Measurements from ENCODE around the gene RAC3.

The RAC3 gene

DNA sequence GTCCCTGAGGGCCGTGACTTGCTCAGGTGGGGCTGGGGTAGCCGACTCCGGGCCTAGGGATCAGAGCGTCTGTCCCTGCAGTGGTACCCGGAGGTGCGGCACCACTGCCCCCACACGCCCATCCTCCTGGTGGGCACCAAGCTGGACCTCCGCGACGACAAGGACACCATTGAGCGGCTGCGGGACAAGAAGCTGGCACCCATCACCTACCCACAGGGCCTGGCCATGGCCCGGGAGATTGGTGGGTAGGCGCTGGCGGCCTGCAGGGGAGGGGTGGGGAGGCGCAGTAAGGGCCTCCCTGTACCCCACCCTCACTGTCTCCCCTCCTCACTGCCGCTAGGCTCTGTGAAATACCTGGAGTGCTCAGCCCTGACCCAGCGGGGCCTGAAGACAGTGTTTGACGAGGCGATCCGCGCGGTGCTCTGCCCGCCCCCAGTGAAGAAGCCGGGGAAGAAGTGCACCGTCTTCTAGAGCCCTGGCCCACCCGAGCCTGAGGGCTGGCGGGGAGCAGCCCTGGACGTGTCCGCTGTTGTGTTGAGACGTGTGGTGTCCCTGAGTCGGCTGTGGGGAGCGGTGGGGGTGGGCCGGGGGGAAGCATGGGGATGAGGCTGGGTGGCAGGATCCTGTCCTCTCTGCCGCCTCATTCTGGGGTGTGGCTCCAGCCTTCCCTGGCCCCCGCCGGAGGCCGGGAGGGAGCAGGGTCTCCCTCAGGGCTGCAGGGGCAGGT, 2.0 kb downstream of the RAC3 start:
- TF ChIP-seq SIN3A (IDR thresholded peaks at IDR 0.05; ENCODE audit: borderline replicate concordance, insufficient read depth, low read length) (no peak), TAF1 (IDR thresholded peaks at IDR 0.05; ENCODE audit: borderline replicate concordance, insufficient read depth, low read length) (no peak), FOXP2 (optimal IDR thresholded peaks at IDR 0.05; ENCODE audit: borderline replicate concordance, extremely low read depth, extremely low read length, insufficient read depth) (no peak), POLR2AphosphoS5 (IDR thresholded peaks at IDR 0.05; ENCODE audit: low read depth, low read length) (no peak)
- TF ChIP-seq, protein P1, sequence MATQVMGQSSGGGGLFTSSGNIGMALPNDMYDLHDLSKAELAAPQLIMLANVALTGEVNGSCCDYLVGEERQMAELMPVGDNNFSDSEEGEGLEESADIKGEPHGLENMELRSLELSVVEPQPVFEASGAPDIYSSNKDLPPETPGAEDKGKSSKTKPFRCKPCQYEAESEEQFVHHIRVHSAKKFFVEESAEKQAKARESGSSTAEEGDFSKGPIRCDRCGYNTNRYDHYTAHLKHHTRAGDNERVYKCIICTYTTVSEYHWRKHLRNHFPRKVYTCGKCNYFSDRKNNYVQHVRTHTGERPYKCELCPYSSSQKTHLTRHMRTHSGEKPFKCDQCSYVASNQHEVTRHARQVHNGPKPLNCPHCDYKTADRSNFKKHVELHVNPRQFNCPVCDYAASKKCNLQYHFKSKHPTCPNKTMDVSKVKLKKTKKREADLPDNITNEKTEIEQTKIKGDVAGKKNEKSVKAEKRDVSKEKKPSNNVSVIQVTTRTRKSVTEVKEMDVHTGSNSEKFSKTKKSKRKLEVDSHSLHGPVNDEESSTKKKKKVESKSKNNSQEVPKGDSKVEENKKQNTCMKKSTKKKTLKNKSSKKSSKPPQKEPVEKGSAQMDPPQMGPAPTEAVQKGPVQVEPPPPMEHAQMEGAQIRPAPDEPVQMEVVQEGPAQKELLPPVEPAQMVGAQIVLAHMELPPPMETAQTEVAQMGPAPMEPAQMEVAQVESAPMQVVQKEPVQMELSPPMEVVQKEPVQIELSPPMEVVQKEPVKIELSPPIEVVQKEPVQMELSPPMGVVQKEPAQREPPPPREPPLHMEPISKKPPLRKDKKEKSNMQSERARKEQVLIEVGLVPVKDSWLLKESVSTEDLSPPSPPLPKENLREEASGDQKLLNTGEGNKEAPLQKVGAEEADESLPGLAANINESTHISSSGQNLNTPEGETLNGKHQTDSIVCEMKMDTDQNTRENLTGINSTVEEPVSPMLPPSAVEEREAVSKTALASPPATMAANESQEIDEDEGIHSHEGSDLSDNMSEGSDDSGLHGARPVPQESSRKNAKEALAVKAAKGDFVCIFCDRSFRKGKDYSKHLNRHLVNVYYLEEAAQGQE (IDR thresholded peaks at IDR 0.05; ENCODE audit: insufficient read depth in 1 of 2, low read depth in 2 of 2, low read length in 2 of 2) = no peak

DNA sequence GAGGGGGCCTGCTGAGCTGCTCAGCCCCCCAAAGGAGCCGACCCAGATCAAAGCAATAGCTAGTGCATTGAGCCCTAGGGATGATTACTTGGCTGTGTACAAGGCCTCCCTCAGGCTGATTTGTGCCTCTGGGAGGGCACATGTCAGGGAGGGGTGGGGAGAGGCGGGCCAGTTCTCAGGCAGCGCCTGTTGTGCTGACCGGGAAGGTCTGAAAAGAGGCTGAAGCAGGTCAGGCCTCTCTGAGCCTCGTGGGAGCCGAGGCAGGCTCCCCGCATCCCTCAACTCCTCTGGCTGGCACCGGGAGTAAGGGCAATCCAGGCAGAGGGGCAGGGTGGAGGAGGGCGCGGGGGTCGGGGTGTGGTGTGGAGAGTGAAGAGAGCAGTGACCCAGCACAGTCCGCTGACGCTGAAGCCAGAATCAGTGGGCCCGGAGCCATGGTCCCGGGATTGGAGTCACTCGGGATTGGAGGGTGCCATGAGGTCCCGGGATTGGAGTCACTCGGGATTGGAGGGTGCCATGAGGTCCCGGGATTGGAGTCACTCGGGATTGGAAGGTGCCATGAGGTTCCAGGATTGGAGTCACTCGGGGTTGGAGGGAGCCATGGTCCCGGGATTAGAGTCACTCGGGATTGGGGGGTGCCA, 3.0 kb downstream of the RAC3 start:
- TF ChIP-seq FOXP2 (optimal IDR thresholded peaks at IDR 0.05; ENCODE audit: borderline replicate concordance, extremely low read depth, extremely low read length, insufficient read depth) (no peak), POLR2AphosphoS5 (IDR thresholded peaks at IDR 0.05; ENCODE audit: low read depth, low read length) (peak; percentile 33; the same call in 1 of the 2 replicates)

DNA sequence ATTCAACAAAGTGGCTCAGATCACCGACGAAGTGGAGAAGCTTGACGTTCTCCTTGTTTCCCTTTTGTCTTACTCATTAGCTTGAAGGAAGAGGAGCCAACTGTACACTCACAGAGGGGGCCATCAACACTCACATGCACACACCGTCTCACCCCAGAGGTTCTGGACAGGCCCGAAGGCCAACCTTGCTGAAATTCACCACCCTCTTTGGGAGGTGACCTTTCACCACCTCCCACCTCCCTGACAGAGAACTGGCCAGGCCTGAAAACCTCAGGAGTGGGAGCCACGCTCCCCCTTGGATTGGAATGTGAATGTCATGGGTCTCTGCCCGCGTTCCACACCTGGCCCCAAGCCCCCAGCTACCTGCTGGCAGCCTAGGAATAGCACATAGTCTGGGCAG, 4.0 kb downstream of the RAC3 start:
- TF ChIP-seq, protein P1 (IDR thresholded peaks at IDR 0.05; ENCODE audit: insufficient read depth in 1 of 2, low read depth in 2 of 2, low read length in 2 of 2) = no peak
- TF ChIP-seq POLR2AphosphoS5 (IDR thresholded peaks at IDR 0.05; ENCODE audit: low read depth, low read length) (no peak), FOXP2 (optimal IDR thresholded peaks at IDR 0.05; ENCODE audit: borderline replicate concordance, extremely low read depth, extremely low read length, insufficient read depth) (no peak), SIN3A (IDR thresholded peaks at IDR 0.05; ENCODE audit: borderline replicate concordance, insufficient read depth, low read length) (no peak), TAF1 (IDR thresholded peaks at IDR 0.05; ENCODE audit: borderline replicate concordance, insufficient read depth, low read length) (no peak)

DNA sequence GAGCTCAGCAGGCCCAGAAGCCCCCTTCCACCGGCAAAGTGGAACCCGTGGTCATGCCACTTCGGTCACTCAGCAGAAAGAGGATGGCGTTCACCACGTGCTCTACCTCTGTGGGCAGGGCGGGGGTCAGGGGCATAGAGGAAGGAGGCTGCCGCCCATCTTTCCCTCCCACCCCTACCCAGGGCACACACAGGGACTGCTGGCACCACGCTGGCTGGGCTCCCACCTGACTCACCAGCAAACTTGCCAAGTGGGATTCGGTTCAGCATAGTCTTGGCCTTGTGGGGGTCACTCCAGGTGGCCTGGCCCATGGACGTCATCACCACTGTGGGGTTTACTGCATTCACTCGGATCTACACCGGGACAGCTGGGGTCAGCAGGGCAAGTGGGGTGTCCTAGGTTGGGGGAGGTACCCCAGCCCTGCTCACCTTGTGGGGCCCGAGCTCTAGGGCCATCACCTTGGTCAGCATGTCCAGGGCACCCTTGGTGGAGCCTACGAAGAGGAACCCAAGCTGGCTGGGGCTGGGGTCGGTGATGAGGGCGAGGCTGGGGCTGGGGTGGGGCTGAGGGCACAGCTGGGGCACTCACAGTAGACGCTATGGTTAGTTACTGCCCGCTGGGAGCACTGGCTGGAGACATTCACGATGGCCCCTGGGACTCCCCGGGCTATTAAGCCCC, 4.6 kb downstream of the RAC3 start:
- TF ChIP-seq, protein P1 (IDR thresholded peaks at IDR 0.05; ENCODE audit: insufficient read depth in 1 of 2, low read depth in 2 of 2, low read length in 2 of 2) = no peak
- TF ChIP-seq FOXP2 (optimal IDR thresholded peaks at IDR 0.05; ENCODE audit: borderline replicate concordance, extremely low read depth, extremely low read length, insufficient read depth) (no peak), SIN3A (IDR thresholded peaks at IDR 0.05; ENCODE audit: borderline replicate concordance, insufficient read depth, low read length) (no peak), TAF1 (IDR thresholded peaks at IDR 0.05; ENCODE audit: borderline replicate concordance, insufficient read depth, low read length) (no peak), POLR2AphosphoS5 (IDR thresholded peaks at IDR 0.05; ENCODE audit: low read depth, low read length) (no peak)

DNA sequence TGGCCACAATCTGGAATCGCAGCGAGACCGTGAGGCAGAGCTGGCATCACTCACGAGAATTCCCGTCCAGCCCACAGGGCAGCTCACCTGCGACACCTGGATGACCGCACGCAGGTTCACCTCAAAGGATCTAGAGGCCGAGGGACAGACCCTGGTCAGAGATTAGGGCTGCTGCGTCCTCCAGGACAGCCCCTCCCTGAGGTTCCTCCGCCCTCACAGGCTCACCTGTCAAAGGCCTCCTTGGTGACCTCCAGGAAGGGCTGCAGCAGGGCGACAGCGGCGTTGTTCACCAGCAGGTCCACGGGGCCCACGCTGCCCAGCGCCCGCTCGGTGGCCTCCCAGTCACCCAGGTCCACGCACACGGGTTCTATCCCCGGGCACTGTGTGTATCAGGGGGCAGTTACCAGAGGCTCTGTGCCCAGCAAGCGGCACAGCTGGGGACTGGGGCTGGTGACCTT, 5.2 kb downstream of the RAC3 start:
- TF ChIP-seq POLR2AphosphoS5 (IDR thresholded peaks at IDR 0.05; ENCODE audit: low read depth, low read length) = no peak
- no peak for TF ChIP-seq SIN3A (IDR thresholded peaks at IDR 0.05; ENCODE audit: borderline replicate concordance, insufficient read depth, low read length)
- no peak for TF ChIP-seq FOXP2 (optimal IDR thresholded peaks at IDR 0.05; ENCODE audit: borderline replicate concordance, extremely low read depth, extremely low read length, insufficient read depth)
- TF ChIP-seq, protein P1 (IDR thresholded peaks at IDR 0.05; ENCODE audit: insufficient read depth in 1 of 2, low read depth in 2 of 2, low read length in 2 of 2) = no peak
- TF ChIP-seq TAF1 (IDR thresholded peaks at IDR 0.05; ENCODE audit: borderline replicate concordance, insufficient read depth, low read length) = no peak

Measured in PFSK-1 (cell line).